Astrocyte (in vitro differentiated cells and primary cell): ENCODE data around the gene PP2D1. TPM values are rescaled to one million over a fixed set of nuclear protein-coding genes. Genes with fewer than 3 reads are reported as not detected.

Experiments used
- DNase-seq: peaks from one replicate; pipeline ENCODE4 v3.0.0-alpha.2; 2010; ENCODE audit warnings: low read depth
- FAIRE-seq: peaks from 2 replicates; lab custom pipeline; 2011; peaks lifted over from hg19 to GRCh38; lab: Jason Lieb, UNC
- H2AFZ ChIP-seq: 2 replicates; pipeline ENCODE4 v1.6.0; 2012; ENCODE audit warnings: low read depth, low read length, inconsistent platforms
- H3K27ac ChIP-seq: 2 replicates; pipeline ENCODE4 v1.5.1; 2011; ENCODE audit warnings: low read depth, low read length, inconsistent platforms
- H3K27me3 ChIP-seq: 2 replicates; pipeline ENCODE4 v1.6.0; 2011; ENCODE audit warnings: low read length, inconsistent platforms; ENCODE audit not compliant: insufficient read depth
- H3K36me3 ChIP-seq: 2 replicates; pipeline ENCODE4 v1.5.1; 2011; ENCODE audit warnings: low read length, inconsistent platforms; ENCODE audit not compliant: insufficient read depth
- H3K4me1 ChIP-seq: 2 replicates; pipeline ENCODE4 v1.5.1; 2011; ENCODE audit warnings: low read length, inconsistent platforms; ENCODE audit not compliant: insufficient read depth
- H3K4me2 ChIP-seq: 2 replicates; pipeline ENCODE4 v1.6.0; 2012; ENCODE audit warnings: low read length, inconsistent platforms
- H3K4me3 ChIP-seq: 2 replicates; pipeline ENCODE4 v1.5.1; 2011; ENCODE audit warnings: low read depth, mild to moderate bottlenecking, low read length, inconsistent platforms; ENCODE audit not compliant: insufficient read depth
- H3K79me2 ChIP-seq: 2 replicates; pipeline ENCODE4 v1.6.0; 2012; ENCODE audit warnings: mild to moderate bottlenecking, low read length, inconsistent platforms; ENCODE audit not compliant: insufficient read depth
- H3K9ac ChIP-seq: 2 replicates; pipeline ENCODE4 v1.6.0; 2012; ENCODE audit warnings: mild to moderate bottlenecking, low read length, inconsistent platforms
- H3K9me3 ChIP-seq: 2 replicates; pipeline ENCODE4 v1.5.1; 2012; ENCODE audit warnings: low read depth, mild to moderate bottlenecking, low read length, inconsistent platforms; ENCODE audit not compliant: insufficient read depth
- H4K20me1 ChIP-seq: 2 replicates; pipeline ENCODE4 v1.6.0; 2012; ENCODE audit warnings: low read length, inconsistent platforms; ENCODE audit not compliant: insufficient read depth
- H3K27ac Mint-ChIP-seq: one replicate; pipeline ENCODE4 v1.8.0; 2021; ENCODE audit warnings: mild to moderate bottlenecking, mixed read lengths; ENCODE audit not compliant: unreplicated experiment
- H3K27me3 Mint-ChIP-seq: one replicate; pipeline ENCODE4 v1.8.0; 2021; ENCODE audit warnings: low read depth, mixed read lengths; ENCODE audit not compliant: unreplicated experiment
- H3K36me3 Mint-ChIP-seq: one replicate; pipeline ENCODE4 v1.8.0; 2021; ENCODE audit warnings: low read depth, mixed read lengths; ENCODE audit not compliant: unreplicated experiment
- H3K4me1 Mint-ChIP-seq: one replicate; pipeline ENCODE4 v1.8.0; 2021; ENCODE audit warnings: low read depth, mixed read lengths; ENCODE audit not compliant: unreplicated experiment
- H3K4me3 Mint-ChIP-seq: one replicate; pipeline ENCODE4 v1.8.0; 2021; ENCODE audit warnings: mild to moderate bottlenecking, moderate library complexity, mixed read lengths; ENCODE audit not compliant: unreplicated experiment
- H3K9me3 Mint-ChIP-seq: one replicate; pipeline ENCODE4 v1.8.0; 2021; ENCODE audit warnings: mild to moderate bottlenecking, mixed read lengths; ENCODE audit not compliant: unreplicated experiment
- EZH2 ChIP-seq: IDR thresholded peaks from 2 replicates; pipeline ENCODE4 v1.6.1; 2012; ENCODE audit warnings: mild to moderate bottlenecking, low read length, inconsistent platforms; ENCODE audit not compliant: insufficient read depth
- total RNA-seq: library from RNA; stranded (reverse); gene quantifications from 2 replicates; pipeline ENCODE4 v1.2.1, GENCODE V29; 2021
- TF ChIP-seq, protein P1 (sequence below): IDR thresholded peaks from 2 replicates; pipeline ENCODE4 v1.5.1; 2011; ENCODE audit warnings: low read depth, mild to moderate bottlenecking, inconsistent platforms, low read length, moderate library complexity; ENCODE audit not compliant: insufficient read depth

Gene PP2D1
- total RNA-seq, 1 donor from 2014 or later = not detected

DNA sequence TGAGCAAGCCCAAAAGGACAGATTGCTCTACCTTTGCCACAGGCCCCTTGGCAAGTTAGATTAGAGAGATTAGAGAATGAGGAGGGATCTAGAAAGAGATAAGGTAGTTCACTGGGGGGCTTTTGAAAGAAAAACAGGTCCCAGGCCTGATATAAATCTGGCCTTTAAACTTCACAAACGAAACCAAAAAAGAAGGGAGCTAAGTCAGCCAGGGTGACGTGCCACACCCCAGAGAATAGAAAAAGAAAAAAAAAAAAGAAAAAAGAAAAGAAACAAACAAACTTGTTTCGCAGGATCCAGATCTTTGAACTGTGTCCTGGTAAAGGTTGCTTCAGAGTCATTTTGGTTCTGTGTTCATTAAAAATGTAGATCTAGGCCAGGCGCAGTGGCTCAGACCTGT lies 31.8 kb upstream of the PP2D1 start:
- Histone ChIP-seq H3K79me2 (no peaks in the 10 kb centered on the region), H2AFZ (no peak overlapping the region), H3K4me3 (no peak overlapping the region), H4K20me1 (peaks cover 12% of the 10 kb centered on the region), H3K9ac (no peak overlapping the region), H3K4me2 (no peak overlapping the region), H3K27ac (no peak overlapping the region), H3K36me3 (no peaks in the 10 kb centered on the region), H3K9me3 (no peaks in the 10 kb centered on the region), H3K4me1 (peaks cover 12% of the 10 kb centered on the region), H3K27me3 (no peaks in the 10 kb centered on the region)
- H3K4me3 Mint-ChIP-seq = no peak overlapping the region
- H3K4me1 Mint-ChIP-seq = peaks cover 8% of the 10 kb centered on the region
- no peak for DNase-seq
- FAIRE-seq = no peak
- H3K27ac Mint-ChIP-seq = no peak overlapping the region
- no peaks in the 10 kb centered on the region for H3K27me3 Mint-ChIP-seq
- TF ChIP-seq EZH2 = no peak
- TF ChIP-seq, protein P1, sequence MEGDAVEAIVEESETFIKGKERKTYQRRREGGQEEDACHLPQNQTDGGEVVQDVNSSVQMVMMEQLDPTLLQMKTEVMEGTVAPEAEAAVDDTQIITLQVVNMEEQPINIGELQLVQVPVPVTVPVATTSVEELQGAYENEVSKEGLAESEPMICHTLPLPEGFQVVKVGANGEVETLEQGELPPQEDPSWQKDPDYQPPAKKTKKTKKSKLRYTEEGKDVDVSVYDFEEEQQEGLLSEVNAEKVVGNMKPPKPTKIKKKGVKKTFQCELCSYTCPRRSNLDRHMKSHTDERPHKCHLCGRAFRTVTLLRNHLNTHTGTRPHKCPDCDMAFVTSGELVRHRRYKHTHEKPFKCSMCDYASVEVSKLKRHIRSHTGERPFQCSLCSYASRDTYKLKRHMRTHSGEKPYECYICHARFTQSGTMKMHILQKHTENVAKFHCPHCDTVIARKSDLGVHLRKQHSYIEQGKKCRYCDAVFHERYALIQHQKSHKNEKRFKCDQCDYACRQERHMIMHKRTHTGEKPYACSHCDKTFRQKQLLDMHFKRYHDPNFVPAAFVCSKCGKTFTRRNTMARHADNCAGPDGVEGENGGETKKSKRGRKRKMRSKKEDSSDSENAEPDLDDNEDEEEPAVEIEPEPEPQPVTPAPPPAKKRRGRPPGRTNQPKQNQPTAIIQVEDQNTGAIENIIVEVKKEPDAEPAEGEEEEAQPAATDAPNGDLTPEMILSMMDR = no peak
- no peaks in the 10 kb centered on the region for H3K36me3 Mint-ChIP-seq
- no peaks in the 10 kb centered on the region for H3K9me3 Mint-ChIP-seq

DNA sequence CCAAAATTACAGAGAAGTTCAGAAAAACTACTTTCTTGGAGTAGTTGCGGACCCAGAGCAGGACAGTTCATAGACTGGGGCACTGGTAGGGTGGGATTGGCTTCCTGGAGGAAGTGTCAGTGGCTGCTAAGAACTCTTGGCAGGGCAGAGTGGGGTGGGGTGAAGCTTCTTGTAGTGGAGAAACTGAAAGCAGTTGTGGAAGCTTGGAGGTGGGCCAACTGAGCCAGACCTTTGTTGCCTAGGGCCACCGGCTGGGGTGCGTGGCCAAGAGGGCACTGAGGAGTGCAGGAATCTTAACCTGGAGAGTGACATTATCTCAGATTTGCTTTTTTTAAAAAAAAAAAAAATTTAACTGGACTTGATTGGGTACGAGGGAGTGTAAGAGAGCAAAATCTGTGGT lies 31.3 kb upstream of the PP2D1 start:
- H3K36me3 ChIP-seq = no peaks in the 10 kb centered on the region
- no peak overlapping the region for H3K4me3 ChIP-seq
- no peaks in the 10 kb centered on the region for H3K9me3 ChIP-seq
- H3K4me2 ChIP-seq = no peak overlapping the region
- DNase-seq (no peak), FAIRE-seq (no peak)
- Mint-ChIP-seq H3K36me3 (no peaks in the 10 kb centered on the region), H3K27me3 (no peaks in the 10 kb centered on the region), H3K27ac (no peak overlapping the region), H3K4me3 (no peak overlapping the region), H3K9me3 (no peaks in the 10 kb centered on the region), H3K4me1 (peaks cover 8% of the 10 kb centered on the region)
- H3K4me1 ChIP-seq = peaks cover 12% of the 10 kb centered on the region
- no peak for TF ChIP-seq EZH2
- TF ChIP-seq, protein P1 = no peak
- peaks cover 12% of the 10 kb centered on the region for H4K20me1 ChIP-seq
- no peak overlapping the region for H3K27ac ChIP-seq
- H3K27me3 ChIP-seq = no peaks in the 10 kb centered on the region
- no peak overlapping the region for H3K9ac ChIP-seq
- no peaks in the 10 kb centered on the region for H3K79me2 ChIP-seq
- no peak overlapping the region for H2AFZ ChIP-seq

DNA sequence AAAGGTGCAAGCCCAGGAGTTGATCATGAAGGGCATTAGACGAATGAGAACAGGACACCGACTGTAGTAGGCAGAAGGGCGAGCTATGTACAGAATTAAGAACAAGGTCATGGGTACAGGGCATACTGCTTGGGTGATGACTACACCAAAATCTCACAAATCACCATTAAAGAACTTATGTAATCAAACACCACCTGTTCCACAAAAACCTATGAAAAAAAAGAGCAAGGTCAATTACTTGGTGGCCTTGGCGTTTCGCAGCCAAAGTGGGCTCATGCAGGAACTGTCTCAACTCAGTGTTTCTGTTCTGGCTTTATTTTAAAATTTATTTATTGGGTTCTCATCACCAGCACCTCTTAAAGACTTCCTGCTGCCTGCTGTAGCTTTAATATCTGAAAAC lies 30.3 kb upstream of the PP2D1 start:
- H3K4me3 Mint-ChIP-seq = no peak overlapping the region
- DNase-seq (no peak), FAIRE-seq (no peak)
- H3K36me3 ChIP-seq = no peaks in the 10 kb centered on the region
- H3K36me3 Mint-ChIP-seq = no peaks in the 10 kb centered on the region
- H3K27ac ChIP-seq = no peak overlapping the region
- H3K9ac ChIP-seq = no peak overlapping the region
- no peaks in the 10 kb centered on the region for H3K27me3 Mint-ChIP-seq
- TF ChIP-seq, protein P1 = no peak
- no peak for TF ChIP-seq EZH2
- no peak overlapping the region for H3K4me2 ChIP-seq
- no peak overlapping the region for H3K27ac Mint-ChIP-seq
- no peaks in the 10 kb centered on the region for H3K9me3 ChIP-seq
- peaks cover 12% of the 10 kb centered on the region for H4K20me1 ChIP-seq
- no peaks in the 10 kb centered on the region for H3K79me2 ChIP-seq
- peaks cover 8% of the 10 kb centered on the region for H3K4me1 Mint-ChIP-seq
- H3K9me3 Mint-ChIP-seq = no peaks in the 10 kb centered on the region
- no peaks in the 10 kb centered on the region for H3K27me3 ChIP-seq
- peaks cover 12% of the 10 kb centered on the region for H3K4me1 ChIP-seq
- no peak overlapping the region for H3K4me3 ChIP-seq
- H2AFZ ChIP-seq = no peak overlapping the region
